Measurements from ENCODE around the gene AUP1.

Gene AUP1

DNA sequence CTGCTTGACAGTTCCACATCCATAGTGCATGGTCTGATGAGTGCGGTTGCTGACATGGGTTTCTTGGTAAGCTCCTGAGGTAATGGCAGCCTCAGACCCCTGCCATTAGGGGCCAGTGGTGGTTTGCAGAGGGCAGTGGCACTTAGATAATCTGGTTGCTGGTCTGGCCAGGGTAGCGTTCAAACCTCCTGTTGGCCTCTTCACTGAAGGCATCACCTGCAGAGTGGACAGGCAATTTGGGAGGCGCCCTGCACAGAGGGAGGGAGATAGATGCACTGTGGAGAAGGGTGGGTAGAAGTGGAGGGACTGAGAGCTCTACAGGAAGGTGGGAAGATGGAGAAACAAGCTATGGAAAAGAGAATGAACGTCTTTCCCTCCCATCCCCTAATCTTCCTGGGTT lies 4.0 kb upstream of the AUP1 start:
- DNase-seq: no peak

GRCh38 chr2:74532222-74532621 lies 2.7 kb upstream of the AUP1 start:
- no peak for DNase-seq

DNA sequence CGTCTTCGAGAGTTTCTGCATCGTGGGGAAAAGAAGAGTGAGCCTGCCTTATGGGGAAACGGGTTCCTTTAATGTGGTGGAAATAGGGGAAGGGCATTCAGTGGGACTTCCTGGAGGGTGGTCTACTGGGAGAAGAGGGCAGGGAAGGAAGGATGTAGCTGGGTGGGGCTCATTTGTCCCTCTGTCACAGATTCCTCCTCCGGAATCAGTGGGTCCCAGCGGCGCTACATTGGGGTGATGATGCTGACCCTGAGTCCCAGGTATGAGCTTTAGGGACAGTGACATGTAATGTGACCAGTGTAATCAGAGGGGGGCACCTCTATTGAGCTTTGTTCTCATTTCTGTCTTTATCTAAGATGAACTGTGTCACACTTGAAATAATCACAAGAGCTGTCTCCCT lies 2.2 kb upstream of the AUP1 start:
- no peak for DNase-seq

GRCh38 chr2:74530239-74531187 lies 1.0 kb upstream of the AUP1 start:
- no peak for DNase-seq

GRCh38 chr2:74528600-74529356 lies 728 bp downstream of the AUP1 start:
- DNase-seq: no peak

- DNase-seq: no peak
Observed at GRCh38 chr2:74527741-74528140, 1.8 kb downstream of the AUP1 start.

DNA sequence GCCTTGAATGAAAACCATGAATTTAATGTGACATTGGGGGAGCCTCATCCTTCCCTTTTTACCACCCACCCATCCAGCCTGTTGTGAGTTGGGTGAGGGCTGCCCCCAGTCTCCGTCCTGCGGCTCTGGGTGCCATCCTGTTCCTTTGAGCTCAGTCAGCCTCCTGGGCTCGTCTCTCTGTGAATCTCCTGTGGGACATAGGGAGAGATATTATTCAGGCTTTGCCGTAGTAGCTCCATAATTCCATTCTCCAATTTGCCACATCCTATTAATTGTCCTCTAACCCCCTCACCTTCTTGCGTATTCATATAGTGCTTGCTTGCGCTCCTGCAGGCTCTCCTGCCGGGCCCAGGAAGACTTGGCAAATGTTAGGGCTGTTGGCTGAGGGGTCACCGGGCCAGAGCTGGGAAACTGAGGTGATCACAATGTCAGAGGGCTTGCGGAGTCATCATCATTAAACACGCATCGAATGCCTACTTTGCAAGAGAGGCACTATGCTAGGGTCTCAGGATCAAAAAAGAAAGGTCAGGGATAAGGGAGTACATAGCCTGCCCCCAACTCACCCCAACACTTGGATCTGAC lies 2.8 kb downstream of the AUP1 start:
- DNase-seq: no peak

DNA sequence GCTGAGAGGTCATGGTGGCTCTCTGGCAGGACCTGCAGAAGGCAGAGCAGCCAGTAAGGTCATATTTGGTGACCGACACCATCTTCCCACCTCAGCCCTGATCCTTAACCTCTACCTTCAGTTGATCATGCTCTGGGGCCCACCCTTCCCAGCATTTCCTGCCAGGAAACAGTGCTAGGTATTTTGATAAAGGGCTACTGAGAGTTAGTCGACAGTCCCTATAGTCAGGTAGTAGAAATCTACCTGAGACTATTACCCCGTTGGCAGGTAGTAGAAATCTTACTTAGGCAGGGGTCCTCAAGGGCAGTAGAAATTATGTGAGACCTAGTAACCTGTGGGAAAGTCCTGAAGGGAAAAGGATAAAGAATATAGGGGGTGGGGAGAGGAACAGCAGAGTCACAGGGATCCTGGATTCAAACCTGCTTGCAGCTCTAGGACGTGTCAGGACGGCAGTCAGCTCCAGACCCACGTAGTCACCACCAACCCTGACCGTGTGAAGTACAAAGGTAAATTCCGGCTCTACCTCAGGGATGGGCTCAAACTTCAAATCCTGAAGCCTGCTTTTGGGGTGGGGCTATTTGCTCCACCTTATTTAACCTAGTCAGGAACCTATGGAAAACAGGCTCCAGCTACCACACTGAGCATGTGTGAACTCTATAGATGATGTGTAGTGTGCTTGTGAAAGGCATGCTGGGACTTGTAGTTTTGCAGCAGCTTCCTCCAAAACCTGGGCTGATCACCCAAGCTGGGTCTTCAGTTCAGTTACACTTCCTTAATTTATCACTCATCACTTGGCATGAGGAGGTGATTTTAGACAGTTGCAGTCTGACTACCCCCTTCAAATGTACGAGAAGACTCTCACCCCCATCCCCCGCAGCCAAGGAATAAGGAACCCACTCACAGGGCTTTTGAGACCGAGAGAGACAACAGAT lies 3.5 kb downstream of the AUP1 start, which contains the start of gene DQX1:
DQX1 (minus strand) TSS at position 515 of the 932 bp plus-strand sequence; CDS start at position 13, 502 bp downstream.
- DNase-seq: no peak

DNA sequence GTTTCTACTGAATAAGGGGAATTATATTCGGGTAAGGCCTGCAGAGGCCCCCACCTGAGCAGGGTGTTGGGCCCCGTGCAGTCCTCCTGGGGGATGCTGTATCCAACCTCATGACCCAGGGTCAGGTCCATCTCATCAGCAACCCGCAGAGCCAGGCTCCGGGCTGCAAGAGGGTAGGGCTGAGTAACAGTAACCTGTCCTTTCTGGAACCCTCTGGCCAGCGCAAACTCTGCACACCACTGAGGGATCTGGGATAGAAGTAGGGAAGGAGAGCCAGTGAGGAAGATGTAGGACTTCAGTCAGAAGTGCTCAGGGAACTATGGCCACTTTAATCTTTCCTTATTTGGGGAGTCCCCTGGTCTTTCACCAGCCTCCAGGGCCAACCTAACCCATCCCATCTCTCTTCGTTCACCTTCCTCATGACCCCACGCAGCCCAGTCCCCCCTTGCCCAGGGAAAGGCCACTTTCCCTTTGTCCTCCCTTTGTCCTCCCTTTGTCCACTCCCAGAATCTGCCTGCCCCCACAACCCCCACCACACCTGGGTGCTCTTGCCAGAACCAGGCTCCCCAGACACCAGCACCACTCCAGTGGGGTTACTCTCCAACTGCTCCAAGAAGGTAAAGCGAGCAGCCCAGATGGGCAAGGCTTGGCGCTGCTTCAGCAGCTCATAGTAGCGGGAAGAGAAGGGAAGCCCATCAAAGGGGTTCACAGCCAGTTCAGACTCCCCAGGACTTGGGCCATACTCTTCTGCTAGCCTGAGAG lies 4.4 kb downstream of the AUP1 start:
- no peak for DNase-seq

DNA sequence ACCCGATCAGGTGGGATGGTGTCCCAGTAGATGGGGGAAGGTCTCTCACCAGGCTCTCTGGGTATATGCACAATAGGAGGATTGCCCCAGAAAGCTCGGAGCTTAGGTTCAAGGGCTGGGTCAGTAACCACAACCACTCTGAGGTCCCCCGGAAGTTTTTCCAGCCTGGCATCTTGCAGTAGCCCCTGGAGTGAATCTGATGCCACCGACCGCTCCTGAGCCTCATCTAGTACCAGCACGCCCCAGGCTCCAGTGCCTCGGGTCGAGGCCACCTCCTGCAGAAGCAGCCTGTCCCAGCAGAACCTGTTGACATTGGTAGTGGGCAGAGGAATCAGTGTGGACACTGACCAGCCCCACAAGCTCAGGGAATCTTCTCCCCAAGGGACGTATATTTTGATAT lies 5.5 kb downstream of the AUP1 start:
- DNase-seq: no peak

DNA sequence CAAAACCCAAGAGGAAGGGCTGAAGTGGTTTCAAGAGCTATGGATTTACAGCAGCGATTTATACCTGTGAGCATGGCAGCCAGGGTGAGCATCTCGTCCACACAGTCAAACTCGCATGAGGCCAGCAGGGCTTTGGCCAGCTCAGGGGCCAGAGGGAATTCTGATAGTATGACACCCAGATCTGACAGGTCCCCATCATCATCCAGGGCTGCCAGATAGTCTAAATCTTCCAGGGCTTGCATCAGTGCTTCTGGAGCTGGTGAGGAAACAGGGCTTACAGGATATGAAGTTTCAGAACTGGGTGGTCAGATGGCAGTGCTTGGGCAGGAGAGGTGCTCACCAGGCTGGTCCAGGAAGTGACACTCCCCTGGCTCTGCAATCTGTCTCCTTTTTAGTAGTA lies 7.0 kb downstream of the AUP1 start:
- no peak for DNase-seq

DNA sequence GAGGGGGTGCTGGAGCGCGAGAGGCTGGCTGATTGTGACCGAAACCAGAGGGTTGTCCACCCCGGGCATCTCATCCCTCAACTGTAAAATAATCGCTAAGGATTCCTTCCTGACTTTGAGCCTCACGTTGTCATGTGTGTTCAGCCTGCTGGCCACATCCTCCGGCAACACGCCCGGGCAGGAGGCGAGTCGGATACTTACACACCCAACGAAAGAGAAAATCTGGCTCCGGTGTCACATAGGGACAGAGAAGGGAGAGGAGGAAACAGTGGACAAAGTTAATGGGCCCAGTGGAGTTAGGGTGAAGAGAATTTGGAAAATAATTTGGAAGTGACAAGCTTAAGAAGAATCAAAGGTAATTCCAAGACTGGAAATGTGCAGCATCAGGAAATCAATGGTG lies 12.9 kb downstream of the AUP1 start:
- DNase-seq: no peak

DNA sequence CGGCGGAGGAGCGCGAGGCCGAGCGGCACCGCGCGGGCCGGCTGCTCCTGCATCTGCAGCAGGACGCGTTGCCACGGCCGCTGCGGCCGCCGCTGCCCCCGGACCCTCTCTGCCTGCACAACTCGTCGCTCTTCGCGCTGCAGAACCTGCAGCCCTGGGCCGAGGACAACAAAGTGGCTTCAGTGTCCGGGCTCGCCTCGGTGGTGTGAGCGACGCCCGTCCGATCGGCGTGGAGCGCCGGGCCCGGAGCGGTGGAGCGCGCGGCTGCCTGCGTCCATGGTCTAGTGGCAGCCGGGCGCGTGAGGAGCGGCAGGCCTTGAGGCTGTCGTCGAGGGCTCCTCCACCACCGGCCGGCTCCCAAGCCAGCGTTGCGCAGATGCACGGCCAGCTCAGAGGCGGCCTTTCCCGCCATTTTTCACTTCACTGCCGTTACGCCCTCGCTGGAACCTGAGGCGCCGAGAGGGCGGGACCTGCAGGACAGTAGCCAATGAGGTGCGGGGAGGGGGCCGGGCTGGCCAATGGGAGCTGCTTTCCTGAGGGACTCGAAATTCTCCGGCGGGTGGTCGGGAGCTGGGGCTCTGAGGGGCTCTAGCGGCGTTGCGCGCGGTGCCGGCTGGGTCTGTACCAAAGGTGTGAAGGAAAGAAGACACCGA lies 13.4 kb downstream of the AUP1 start:
- no peak for DNase-seq

DNA sequence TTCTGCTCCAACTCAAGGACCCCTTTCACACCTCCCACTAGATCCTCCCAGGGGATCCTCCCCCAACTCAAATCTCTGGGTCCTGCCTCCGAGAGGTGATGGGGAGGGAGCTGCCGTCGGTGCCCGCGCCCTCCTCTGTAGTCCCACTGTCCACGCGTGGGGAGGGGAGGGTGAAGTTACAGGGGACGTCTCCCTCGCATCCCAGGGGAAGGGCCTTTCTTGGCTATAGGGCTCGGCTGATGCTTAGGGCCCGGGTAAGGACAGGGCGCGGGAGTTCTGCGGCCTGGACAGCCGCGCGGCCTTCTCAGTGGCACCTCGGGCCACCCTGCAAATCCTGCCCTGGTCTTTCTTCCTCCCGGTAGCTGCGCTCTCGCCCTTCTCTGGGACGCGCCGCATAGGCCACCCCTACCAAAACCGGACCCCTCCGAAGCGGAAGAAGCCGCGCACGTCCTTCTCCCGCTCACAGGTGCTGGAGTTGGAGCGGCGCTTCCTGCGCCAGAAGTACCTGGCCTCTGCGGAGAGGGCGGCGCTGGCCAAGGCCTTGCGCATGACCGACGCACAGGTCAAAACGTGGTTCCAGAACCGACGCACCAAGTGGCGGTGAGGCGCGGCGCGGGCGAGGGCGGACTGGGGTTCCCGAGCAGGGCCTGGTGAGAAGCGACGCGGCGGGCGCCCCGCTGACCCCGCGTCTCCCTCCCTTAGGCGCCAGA lies 14.1 kb downstream of the AUP1 start:
- no peak for DNase-seq

GRCh38 chr2:74514368-74515270 lies 14.9 kb downstream of the AUP1 start, which contains the start of gene TLX2:
Gene TLX2, plus strand, starts transcription at chr2:74514450. Its CDS starts 357 bp downstream, at chr2:74514807.
- no peak for DNase-seq

- no peak for DNase-seq
Observed at GRCh38 chr2:74513605-74514367, 15.7 kb downstream of the AUP1 start.

DNA sequence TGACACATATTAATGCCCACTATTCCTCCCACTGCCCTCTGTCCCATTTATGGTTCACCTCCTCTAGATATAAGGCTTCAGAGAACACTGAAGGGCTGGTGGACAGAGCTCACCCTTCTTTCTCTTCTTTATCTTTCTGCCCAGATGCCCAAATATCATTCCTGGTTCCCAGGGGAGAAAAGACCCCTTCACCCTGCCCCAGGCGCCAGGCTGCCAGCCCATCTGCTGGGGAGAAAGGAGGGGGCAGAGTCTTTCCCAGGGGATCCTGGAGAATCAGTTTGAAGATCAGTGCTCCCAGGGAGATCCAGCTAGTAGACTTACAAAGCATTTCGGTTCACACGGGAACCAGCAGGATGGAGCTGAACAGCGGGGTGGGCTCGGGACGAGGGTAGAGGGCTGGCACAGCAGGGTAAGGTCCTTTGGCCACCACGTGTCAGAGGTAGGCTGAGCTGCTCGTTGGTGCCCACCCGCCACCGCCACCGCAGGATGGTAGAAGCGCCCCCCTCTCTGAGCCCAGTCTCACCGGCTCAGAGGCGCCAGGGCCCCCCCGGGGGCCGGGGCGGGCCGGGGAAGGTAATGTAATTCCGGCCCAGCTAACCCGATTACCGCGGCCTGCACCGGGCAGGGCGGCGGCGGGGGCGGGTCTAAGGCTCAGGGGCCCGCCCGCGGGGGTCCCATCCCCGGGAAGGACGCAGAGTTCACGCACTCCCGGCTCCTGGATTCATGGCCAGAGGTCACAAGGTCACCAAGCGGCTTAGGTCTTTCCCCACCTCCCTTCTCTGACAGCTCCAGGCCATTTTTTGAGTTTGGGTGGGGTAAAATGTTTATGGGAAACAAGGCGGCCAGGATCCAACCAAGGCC lies 16.5 kb downstream of the AUP1 start:
- DNase-seq: no peak

Data from NCI-H2081 (cell line).